ENCODE measurements around the gene NAV2.
"Not testable (repeated sequence)": the region's sequence is repeated elsewhere in the genome, so short reads cannot be mapped to it uniquely, and the experiment has no call there.

The NAV2 gene

DNA sequence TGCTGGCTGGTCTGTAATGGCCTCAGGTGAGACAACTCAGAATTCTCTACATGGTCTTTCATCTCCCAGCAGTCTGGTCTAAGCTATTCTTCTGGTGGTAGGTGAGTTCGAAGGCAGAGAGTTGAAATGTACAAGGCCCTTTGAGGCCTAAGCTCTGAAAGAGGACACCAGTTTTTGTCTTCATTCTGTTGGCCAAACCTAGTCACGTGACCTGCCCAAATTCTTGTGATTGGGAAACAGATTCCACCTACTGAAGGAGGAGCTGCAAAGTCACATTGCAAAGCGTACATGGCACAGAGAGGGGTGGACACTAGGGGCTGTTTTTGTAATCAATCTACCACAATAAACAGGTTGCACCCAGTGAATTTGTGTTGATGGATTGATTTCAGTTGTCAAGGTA, 193.5 kb downstream of the NAV2 start:
- no peak for FAIRE-seq

DNA sequence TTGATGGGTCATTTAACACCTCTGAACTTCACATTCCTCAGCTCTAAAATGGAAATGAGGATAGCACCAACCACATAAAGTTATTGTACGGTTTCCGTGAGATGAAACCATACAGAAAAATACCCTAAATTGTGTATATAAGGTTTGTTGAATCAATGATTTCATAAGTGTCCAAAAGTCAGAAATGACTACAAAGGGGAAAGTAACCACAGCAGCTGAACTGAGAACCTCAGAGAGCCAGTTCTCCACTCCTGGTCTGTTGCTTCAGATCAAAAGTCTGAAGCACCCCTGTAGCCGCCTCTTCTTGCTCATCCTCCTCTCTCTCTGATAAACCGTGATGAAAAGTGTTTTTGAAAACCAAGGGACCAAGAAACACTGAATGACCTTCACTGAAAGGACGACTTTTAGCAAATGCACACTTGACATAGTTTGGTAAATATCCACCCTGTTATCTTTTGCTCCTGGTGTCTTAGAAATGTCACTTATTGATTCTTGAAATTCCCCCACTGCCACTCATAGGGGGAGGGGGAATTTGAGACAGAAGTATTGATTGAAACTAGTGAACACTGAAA, 194.5 kb downstream of the NAV2 start:
- no peak for FAIRE-seq

DNA sequence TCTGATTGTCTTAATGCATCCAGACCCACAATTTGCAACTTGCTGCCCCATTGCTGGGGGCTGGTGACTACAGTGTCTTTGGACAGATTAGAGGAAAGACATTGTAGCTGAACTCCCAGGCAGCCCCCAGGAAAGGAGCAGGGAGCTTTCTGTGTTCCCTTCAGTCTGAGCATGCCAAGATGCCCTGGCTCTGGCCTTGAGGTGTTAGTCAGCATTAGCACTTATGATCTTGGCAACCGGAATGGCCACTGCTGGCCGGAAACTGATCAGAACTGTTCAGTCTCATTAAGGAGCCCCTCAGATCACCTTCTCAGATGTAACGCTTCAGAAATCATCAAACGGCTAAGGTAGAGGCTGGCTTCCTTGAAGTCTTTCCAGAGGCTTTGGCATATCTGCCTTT, 195.2 kb downstream of the NAV2 start:
- no peak for FAIRE-seq

DNA sequence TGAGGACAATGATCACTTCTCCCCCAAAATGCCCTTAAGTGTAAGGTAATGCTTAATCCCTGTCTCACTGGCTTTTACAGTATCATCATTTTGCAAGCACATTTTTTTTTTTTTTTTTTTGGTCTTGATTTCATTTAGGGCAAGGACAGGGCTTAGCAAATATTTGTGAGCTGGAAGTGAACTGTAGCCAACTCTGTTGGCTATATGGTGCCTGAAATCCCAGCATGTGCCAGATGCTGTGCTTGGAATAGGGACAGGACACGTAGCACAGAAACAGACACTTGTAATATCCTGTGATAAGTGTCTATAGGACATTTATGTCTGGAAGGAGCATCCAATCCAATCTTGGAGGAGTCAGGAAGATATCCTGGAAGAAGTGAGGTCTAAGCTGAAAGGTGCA, 198.3 kb downstream of the NAV2 start:
- no peak for FAIRE-seq

DNA sequence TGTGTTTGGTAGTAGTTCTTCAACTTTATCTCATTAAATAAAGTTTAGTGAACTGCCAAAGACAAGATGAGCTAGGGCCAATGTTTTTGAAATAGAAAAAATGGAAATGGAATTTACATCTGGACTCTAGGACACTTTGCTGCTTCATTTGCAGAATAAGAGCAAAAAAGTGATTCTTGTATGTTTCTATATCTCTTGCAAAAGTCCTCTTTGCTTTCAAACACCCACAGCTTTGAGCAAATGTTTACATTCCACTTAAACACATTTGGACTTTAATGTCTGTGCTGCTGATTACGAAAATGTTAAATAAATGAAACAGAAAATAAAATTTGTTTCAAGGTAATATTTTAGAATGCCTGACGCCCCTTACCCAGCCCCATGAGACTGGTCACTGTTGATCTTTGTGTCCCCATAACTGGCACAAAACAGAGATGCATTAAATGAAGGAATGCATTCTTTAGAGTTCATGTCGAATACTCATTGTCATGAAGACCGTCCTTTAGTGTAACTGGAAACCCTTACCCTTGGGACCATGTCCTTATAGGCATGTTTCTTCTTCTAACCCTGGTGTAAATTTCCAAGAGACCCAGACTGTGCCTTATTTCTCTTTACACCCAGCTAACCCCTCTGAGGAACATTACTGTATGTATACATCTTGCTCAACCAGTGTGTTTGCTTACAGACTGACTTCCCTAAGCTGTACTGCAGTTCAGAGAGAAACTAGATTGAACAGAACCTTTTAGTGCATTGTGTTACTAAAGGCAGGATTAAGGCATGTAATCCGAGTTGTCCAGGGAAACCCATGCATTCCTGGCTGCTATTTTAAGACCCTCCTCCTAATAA, 199.7 kb downstream of the NAV2 start:
- no peak for FAIRE-seq

DNA sequence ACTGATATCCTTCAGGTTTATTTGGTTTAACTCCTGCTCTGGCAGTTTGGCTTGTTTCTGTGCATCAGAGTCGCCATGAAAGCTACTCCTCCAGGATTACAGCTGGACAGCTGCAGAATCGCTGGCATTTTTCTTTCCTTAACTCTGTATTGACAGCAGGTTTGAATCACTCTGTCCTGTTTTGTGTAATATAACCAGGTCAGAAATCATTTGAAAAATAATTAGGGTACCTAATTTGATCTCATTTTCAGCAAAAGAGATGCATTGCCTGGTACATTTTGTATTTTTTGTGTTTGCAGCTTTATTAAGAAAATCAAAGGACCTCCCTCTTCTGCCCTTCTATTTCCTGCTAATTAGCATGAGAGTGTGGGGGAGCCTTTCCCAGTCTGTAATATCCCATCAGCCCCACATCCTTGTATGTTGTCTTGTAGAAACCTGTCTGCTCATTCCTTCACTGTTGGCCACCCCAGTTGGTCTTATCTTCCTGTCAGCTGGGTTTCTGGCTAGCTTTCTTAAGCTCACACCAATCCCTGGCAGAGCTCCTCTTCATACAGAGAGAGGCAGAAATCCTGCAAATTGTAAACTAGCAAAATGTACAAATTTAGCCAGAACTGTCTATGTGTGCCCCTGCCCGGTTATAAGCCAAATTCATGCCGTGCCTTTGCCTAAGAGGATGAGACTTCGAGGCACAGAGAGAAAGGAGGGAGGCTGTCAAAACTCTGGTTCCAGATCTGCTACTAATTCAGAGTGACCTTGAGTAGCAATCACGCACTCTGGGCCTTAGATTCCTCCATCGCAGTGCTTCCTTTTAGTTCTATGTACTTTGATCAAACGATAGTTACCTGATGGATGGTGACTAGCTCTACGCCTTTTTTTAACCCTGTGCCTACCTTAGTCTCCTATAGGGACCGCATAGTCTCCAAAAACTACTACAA, 200.6 kb downstream of the NAV2 start:
- FAIRE-seq: no peak

DNA sequence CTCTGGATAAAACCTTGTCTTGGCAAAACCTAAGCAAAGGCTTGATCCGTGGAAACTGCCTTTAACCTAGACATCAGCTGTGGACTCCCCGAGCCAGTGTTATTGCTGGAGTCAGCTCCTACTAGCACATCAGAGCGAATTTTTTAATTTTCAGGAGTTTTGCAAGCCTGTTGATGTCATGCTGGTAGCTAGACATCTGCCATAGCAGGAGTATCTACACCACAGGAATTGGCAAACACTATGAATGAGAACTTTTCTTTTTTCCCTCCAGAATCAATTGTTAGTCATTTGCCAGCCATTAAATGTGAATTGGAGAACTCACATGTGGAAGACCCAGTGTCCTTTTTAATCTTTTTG, 201.2 kb downstream of the NAV2 start:
- no peak for FAIRE-seq

DNA sequence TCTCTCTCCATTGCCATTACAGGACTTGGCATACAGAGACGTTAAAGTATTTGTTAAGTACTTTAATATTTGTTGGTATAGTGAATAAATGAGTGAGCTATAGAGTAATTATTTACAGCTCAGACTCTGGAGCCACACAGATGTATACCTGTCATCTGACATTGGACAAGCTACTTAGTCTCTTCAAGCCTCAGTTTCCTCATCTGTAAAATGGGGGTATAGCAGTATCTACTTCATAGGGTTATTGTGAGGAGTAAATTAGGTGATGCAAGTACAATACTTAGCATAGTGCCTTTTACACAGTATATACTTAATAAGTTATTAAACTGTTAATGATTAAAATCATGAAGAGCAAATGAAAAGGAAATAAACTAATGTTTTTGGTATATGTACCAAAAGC, 203.2 kb downstream of the NAV2 start:
- no peak for FAIRE-seq

DNA sequence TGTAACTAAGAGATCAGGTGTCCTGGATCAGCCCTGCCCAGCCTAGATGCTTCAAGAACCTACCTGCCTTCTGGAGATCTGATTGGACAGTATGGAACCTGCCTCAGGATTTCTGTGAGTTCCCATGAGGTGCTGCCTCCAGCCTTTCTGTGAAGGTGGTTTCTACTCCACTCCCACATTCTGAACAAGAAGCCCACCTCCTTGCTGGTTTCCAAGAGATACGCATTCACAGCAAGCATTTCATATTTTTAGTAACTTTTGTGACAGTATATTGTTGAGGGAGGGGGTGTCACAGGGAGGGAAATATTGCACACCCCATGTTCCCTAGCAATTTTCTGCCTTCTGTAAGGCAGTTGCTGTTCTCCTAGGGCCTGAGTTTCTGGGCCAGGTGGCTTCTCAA, 204.4 kb downstream of the NAV2 start:
- FAIRE-seq: no peak

DNA sequence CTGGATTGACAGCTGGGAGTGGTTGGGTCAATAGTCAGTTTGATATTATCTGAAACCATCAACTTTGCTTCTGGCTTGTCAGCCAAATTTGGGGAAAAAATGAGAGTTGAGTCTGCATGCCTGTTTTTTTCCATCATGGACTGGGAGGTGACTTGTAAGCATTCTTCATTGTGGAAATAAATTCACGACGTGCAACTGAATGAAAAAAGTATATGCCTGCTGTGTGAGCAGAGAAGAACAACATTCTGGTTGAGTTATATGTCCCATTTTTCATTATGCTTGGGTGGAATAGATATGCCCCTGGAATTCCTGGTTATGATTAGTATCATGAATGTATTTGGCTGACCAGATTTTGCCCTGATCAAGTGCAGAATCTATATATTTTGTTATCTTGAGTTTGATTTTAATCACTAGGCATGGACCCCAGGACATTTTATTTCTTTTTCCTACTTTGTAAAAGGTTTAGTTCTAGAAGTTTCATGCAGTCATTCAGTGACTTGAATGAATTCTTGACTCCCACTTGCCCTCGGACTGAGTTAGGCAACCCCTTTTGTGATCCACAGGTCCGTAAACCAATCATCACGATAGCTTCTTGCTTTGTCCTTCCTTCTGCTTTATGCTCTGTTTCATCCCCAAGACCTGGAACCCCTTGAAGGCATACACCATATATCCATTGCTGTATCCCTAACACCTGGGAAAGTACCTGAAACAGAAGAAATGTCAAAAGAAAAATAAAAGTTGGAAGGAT, 205.8 kb downstream of the NAV2 start:
- no peak for FAIRE-seq

DNA sequence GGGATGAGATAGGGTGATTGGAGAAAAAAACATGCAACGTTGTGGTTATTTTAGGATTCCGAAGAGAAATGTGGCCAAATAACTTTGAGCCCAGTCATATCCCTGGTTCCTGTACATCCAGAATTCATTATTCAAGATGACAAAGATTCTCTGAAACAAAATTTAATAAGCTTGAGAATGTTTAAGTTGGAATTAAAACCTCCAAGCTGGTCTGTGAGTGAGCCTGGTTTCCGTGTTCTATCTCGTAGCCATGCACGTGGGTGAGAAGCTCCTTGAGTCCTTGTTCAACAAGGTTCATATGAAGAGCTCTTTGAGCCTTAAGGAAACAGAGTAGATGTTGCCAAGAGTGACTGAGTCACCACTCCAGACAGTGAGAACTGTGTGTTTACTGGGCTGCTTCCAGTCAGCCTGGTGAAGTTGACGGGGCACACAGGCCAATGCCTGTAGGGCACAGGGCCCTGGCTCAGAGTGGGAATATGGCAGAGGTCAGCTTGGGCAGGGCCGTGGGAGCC, 206.5 kb downstream of the NAV2 start:
- no peak for FAIRE-seq

DNA sequence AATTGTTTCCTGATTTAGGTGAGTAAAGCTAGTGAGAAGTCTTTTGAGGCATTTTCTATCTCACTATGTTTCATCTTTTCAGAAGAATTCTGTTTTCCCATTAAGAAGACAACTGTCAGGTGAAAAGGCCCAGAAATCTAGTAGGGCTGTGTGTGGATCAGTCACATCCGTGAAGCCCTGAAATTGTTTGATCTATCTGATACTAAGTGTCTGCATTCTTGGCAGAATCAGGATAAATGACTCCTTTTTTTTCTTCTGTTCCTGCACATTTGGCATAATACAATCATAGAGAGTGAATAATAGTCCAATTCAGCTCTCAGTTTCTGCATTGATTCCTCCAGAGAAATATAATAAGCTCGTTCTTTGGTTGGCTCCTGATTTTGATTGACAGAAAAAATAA, 208.3 kb downstream of the NAV2 start:
- FAIRE-seq: no peak

DNA sequence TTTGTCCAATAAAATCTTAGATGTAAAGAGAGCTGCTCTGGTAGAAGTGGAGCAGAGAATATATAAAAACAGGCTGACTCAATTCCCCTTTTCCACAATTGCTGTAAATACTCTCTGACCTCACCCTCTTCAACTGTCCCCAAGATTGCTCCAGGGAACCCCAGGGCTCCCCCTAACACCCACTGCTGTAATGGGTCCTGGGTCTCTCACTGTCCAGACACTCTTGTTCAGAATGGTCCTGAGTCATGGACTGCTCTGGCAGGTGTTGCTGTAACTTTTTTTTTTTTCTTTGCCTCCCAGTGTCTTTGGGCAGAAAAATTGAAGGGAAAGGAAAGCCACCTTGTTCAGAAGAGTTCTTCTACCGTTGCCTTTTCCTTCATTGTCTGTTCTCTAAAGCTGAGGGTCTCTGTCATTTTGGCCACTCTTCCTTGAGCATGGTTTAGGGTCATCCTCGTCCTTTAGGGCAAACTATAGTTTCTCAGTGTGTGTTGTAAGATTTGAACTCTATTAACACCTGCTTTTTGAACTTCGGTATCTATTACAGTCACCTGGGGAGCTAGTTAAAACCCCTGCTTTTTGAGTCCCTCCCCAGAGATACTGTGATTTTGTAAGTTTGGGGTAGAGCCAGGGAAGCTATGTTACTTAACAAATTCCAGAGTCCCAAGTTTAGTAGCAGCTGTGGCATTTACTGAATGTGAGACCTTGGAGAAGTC, 209.5 kb downstream of the NAV2 start:
- FAIRE-seq: no peak

DNA sequence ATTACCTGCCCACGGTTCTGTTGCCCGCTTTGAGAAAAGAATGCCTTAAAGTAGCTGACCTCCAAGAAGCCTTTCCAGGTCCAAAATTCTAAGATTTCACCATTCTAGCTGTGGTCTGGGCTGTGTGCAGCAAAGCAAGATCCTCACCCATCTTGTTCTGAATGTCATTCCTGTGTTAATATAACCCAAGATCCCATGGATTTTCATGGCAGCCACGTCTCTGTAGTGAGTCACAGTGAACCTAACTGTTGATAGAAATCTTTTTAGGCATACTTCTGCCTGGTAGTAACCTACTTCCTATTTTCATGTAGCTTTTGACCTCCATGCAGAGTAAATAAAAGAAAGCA, 210.0 kb downstream of the NAV2 start:
- FAIRE-seq: no peak

DNA sequence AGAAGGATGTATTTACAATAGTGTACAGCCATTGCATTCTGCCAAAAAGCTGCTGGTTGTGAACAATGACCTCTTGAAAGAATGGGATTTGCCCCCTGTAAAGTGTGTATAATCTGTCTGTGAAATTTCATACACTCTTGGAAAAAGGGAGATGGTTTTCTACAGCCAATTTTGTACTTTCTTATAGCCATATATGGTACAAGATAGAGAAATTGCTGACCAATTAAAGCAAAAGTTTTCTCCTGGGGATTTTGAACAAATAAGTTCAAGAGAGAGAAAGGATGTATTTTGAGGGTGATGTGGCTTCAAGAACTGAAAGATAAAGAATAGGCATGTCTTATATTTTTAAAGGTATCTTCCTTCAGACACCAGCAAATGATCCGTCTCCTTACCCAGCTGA, 211.0 kb downstream of the NAV2 start:
- FAIRE-seq: no peak

DNA sequence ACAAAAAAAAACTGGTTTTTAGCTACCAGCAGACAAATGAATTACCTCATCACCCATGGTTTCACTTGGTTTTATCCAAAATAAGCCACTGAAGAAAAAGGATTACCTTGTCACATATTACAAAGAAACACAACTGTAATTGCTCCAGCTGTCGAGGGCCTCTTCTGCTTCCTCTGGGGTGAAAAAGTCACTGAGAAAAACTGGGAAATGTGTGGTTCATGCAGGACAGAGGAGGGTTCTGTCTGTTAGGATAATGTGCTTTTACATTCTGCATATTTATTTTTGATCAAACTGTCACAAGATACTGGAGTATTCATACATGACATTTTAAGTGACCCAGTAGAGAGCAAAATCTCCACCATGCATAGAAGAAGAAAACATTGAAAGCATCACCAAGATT, 211.7 kb downstream of the NAV2 start:
- FAIRE-seq: no peak

DNA sequence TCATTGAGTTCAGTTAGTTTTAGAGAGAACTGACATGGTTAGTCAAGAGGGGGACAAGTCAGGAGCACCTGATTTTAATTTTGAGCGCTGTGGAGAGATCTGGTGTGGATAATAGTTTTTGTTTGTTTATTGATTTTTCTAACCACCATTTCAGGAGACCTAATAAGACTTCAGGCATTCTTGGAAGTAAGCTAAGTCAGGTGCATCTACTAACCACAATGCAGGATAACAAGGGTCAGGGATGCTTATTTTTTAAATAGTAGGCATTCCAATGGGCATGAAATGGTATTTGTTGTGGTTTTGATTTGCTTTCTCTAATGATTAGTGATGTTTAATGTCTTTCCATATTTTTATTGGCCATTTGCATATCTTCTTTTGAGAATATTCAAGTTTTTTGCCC, 212.1 kb downstream of the NAV2 start:
- FAIRE-seq: no peak

DNA sequence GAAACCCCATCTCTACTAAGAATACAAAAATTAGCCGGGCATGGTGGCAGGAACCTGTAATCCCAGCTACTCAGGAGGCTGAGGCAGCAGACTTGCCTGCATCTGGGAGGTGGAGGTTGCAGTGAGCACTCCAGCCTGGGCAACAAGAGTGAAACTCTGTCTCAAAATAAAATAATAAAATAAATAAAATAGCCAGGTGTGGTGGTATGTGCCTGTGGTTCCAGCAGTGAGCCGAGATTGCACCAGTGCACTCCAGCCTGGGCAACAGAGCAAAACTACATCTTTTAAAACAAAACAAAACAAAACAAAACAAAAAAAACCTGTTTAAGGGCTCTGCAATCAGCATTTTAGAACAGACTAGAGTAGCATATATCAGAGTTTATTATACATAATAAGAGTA, 214.8 kb downstream of the NAV2 start:
- FAIRE-seq: not testable (repeated sequence)

DNA sequence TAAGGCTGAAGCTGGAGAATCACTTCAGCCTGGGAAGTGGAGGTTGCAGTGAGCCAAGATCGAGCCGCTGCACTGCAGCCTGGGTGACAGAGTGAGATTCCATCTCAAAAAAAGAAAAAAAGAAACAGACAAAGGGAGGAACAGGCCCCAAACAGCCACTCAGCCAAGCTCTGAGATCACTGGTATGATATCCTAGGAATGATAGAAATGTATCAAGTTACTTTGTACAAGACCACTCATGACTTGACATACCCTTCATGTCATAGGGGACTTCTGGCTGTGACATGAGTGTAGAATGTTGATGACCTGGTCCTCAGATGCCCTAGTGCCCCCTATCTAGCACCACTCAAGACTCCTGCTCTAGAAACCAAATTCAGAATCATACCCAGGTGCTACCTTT, 216.5 kb downstream of the NAV2 start:
- no peak for FAIRE-seq

DNA sequence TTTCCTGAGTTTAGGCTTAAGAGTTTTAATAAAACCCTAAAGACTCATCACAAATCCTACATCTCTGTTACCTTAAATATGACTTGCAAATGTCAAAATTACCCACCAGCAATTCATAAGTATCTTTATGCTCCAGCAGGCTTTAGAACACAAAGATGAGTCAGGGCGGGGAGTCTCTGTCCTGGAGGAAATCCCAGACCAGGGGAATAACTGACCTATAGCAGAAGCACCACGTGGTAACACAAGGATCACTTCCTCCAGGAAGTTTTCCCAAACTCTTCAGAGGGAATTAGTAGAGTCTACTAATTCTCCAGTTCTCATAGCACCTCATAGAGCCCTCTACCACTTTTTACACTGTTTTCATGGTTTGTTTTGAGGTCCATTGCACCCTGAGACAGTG, 217.0 kb downstream of the NAV2 start:
- no peak for FAIRE-seq

DNA sequence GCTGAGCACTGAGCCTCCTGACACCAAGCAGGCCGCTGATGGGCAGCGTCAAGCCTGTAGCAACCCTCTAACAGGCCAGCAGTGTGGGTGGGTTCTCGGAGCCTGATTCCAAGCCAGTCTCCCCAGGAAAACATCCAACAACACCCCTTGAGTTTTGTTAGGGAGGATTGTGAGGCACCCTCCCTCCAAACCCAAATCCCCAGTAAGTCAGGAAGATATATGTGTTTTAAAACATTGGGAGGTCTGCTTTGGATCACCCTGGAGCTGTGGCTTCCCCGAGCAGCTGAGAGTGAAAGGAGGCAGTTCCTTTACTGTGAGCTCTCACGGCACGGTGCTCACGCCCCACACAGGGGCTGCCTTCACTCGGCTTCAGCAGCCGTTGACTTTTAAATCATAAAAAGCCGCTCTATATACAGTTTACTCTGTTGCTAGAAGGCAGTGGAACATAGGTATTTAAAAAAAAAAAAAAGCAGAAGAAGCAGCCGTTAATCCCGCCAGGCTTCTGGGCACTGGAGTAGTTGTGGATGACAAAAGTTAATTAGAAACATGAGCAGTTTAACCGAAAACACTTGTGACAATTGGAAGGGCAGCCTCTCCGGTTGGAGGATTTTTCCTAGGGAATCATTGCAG, 218.6 kb downstream of the NAV2 start:
- FAIRE-seq: no peak
